ENCODE measurements around the gene NDUFS7.
"Not testable (repeated sequence)": the region's sequence is repeated elsewhere in the genome, so short reads cannot be mapped to it uniquely, and the experiment has no call there.

NDUFS7 gene

DNA sequence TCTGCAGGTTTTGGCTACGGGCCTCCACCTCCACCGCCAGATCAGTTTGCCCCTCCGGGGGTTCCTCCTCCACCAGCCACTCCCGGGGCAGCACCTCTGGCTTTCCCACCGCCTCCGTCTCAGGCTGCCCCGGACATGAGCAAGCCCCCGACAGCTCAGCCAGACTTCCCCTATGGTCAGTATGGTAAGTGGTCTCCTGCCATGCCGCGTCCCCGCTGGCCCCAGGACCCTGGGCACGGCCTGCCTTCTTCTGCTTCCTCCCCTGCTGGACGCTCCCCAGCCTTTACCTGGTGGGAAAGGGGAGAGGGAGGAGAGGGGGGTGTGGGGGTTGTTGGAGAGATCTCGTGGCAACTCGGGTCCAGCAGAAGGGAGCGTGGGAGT is 48.8 kb downstream of the NDUFS7 start:
- no peak for DNase-seq (ENCODE audit: low read depth in 2 of 2)

DNA sequence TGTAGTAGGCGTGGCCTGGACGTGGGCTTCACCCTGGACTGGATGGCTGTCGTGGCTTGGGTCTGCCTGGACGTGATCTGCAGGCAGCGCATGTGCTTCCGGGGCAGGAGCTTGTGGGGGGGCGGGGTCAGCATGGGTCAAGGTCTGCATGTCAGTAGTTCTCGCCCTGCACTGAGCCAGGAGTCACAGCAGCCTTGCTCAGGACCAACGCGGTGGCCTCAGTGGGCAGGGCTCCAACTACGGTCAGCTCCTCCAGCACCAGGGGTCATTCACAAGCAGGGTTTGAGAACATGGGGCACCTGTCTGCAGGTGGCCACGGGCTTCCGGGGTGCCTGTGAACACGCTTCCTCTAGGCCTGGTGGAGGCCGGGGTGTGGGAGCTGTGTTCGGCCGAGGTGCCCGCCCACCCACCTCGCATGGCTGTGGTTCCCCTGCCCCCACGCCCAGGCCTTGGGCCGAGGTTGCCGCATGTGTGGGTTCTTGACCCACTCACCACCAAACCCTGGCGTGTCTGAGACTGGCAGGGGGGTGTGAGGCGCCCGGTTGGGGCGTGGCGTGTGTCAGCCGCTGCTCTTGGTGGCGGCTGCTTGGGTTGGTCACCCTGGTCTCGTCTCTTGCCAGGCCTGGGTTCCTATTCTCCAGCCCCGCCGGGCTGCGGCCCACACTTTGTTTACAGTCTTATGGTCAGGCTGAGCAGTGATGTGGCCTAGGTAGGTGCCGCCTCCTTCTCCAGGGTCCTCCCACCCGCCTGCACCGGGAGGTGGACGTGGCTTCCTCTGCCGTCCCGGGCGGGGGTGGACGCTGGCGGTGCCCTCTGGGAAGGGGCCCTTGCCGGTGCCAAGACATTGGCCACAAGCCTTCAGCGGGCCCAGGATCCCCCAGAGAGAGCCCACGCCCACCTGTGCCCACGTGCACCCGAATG is 49.7 kb downstream of the NDUFS7 start:
- DNase-seq (ENCODE audit: low read depth in 2 of 2) = no peak

DNA sequence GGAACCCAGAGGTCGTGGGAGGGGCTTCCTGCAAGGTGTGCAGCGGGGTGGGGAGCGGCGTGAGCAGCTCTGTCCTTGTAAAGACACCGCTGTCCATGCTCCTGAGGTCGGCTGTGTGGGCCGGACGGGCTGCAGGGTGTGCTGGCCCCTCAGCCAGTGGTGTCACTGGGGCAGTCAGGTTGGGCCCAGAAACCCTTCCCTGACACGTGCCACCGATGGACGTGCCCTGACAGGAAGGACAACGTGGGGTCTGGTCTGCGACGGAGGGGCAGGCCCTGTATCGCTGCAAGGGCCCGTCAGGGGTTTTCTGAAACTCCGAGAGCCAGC is 50.3 kb downstream of the NDUFS7 start:
- DNase-seq (ENCODE audit: low read depth in 2 of 2) = no peak

DNA sequence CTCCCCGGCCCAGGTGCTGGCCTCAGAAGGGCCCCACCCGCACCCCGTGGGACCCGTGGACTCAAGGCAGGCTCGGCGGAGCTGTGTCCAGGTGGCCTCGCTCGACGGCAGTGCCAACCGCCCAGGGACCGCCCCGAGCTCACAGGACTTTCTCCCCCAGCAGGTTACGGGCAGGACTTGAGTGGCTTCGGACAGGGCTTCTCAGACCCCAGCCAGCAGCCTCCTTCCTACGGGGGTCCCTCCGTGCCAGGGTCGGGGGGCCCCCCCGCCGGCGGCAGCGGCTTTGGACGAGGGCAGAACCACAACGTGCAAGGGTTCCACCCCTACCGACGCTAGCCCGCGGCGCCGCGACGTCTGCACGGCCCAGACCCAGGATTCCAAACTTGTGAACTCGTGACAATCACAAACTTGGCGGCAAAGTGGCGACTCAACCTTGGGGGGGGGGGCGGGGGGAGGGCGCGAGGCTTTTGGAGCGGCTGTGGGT is 50.9 kb downstream of the NDUFS7 start:
- DNase-seq (ENCODE audit: low read depth in 2 of 2) = no peak

DNA sequence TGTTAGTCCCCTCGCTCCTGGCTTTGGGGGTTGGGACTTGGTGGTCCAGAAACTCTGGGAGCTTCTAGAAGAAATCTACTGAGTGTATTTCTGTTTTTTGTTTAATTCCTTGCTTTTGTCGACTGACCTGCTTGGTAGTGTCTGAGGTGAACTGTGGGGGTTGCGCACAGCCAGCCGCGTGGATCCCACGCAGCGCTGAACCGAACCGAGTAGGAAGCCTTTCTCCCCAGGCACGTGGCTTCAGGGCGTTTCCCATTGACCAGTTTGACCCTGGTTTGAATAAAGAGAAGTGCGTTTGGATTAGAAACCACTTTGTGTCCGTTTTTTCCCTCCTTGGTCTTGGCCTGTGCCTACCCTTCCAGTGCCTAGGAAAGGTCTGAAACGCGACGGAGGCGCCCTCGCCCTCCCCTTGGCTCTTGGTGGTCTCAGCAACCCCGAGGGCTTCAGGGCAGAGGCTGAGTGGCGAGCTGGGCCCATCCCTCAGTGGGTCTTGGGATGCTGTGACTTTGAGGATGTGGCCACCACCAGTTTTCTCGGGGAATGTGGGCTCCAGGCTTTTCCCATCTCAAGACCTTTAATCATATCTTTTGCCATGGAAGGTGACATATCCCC is 51.8 kb downstream of the NDUFS7 start:
- DNase-seq (ENCODE audit: low read depth in 2 of 2) = no peak

DNA sequence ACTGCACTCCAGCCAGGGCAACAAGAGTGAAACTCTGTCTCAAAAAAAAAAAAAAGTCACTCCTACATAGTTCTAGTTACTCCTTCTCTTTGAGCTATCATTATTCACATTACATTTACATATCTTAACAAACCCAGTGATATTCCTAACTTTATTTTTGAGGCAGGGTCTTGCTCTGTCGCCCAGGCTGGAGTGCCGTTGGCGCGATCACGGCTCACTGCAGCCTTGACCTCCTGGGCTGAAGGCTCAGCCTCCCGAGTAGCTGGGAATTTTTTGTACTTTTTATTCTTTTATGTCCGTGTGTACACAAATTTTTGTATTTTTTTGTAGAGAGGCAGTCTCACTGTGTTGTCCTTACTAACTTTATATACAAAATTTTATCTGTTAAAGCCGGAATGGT is 53.9 kb downstream of the NDUFS7 start:
- DNase-seq (ENCODE audit: low read depth in 2 of 2) = no peak

DNA sequence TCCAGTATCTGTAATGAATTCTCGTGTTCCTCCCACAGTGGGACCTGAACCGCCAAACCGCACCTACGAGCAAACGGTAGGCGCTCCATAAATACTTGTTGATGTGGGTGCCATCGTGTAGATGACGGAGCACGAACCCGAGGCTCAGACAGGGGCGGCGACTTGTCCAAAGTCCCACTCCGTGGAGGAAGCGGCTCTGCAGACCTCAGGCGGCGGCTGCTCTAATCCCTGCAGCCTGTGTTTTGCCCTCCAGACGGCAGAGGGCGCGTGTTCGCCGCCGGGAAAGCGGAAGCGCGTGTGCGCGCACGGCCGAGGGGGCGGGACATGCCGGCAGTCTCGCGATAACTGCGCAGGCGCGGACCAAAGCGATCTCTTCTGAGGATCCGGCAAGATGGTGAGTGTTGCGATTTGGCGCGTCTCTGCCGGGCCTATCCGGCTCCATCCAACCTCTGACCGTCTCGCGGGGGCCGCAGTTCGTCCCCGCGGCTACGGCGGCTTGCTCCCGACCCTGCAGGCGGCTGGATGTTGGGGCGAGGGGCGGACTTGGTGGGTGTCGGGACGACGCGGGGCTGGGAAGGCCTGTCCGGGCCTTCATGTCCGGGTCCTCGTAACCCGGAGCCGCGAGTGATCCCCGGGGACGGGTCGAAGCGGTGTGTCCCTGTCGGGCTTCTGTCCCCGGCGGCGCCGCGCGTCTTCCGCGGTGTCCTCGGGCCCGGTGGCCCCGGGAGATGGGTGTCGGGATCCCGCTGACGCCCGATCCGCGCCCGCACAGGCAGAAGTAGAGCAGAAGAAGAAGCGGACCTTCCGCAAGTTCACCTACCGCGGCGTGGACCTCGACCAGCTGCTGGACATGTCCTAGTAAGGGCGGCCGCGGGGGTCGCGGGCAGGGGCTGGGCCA is 54.6 kb downstream of the NDUFS7 start, which contains the start of gene RPS15:
TSS of gene RPS15 (plus strand) at position 362 of the 898 bp plus-strand sequence. CDS start at position 392, 30 bp downstream.
- peak; percentile 88 to 89 for DNase-seq (ENCODE audit: low read depth in 2 of 2)

DNA sequence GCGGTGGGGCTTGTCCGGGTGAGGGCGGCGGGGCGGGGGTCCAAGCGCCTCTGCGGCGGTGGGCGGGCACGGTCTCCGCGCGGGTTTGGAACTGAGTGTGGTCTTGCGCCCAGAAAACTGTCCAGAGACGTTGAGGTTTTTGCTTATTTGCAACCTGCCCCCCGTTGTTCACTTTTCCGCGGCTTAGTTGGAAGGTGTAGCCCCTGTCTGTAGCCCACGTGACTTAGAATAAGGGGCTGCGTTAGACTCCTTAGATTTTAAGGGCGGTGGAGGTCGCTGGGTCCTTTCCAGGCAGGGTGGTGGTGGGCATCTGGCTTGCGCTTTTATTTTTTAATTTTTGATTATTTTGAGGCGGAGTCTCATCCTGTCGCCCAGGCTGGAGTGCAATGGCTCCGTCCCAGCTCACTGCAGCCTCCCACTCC is 55.2 kb downstream of the NDUFS7 start:
- DNase-seq (ENCODE audit: low read depth in 2 of 2) = no peak

DNA sequence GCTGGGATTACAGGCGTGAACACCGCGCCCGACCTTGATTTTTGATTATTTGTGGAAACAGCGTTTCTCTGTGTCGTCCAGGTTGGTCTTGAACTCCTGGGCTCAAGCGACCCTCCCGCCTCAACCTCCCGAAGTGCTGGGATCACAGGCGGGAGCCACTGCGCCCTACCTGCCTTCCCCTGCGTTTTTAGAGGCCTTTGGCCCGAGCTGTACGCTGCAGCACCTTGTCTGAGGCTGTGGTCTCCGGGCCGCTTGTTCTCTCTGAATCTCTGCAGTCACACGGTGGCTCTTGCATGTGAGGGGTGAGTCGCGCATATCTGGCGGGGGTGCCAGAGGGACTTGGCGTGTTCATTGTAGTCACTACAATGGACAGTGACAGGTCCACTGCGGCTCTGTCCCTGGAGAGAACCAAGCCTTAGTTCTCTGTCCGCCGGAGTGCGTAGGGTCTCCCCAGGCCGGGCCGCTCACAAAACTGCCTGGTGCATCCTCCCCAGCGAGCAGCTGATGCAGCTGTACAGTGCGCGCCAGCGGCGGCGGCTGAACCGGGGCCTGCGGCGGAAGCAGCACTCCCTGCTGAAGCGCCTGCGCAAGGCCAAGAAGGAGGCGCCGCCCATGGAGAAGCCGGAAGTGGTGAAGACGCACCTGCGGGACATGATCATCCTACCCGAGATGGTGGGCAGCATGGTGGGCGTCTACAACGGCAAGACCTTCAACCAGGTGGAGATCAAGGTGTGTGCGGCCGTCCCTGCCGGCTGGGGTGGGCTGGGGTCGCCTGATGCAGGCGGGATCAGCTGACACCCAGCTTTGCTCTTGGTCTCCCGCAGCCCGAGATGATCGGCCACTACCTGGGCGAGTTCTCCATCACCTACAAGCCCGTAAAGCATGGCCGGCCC is 56.1 kb downstream of the NDUFS7 start:
- DNase-seq (ENCODE audit: low read depth in 2 of 2) = not testable (repeated sequence)

DNA sequence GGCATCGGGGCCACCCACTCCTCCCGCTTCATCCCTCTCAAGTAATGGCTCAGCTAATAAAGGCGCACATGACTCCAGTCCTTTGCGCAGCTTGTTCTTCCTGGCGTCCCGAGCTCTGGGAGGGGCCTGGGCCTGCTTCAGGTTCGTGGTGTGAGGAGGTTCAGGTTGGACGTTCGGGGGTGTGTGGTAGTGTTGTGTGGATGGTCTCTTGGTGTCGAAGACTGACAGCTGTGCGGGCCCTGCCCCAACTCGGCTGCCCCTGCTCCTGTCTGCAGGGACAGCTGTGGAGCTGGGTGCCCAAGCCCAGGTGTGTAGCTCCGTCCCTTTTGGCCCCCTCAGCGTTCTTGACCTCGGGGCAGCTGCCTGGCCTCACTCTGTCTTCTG is 56.7 kb downstream of the NDUFS7 start:
- DNase-seq (ENCODE audit: low read depth in 2 of 2) = no peak

DNA sequence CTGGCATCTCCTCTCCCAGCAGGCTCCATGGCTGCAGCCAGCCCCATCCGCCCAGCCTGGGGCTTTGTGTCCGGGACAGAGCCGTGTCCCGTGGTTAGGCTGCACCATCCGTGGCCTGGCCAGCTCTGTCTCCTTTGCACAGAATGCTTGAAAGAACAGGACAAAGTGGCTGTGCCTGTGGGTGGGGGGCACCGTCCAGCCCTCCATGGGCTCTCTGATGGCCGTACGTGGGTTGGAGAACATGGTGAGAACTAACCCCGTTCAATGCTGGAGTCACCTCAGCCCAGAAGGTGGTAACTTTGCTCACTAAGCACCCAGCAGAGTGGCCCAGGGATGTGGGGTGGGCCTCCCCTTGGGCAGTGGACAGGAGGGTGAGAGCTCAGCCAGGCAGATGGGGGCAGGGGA is 57.3 kb downstream of the NDUFS7 start:
- DNase-seq (ENCODE audit: low read depth in 2 of 2) = no peak

DNA sequence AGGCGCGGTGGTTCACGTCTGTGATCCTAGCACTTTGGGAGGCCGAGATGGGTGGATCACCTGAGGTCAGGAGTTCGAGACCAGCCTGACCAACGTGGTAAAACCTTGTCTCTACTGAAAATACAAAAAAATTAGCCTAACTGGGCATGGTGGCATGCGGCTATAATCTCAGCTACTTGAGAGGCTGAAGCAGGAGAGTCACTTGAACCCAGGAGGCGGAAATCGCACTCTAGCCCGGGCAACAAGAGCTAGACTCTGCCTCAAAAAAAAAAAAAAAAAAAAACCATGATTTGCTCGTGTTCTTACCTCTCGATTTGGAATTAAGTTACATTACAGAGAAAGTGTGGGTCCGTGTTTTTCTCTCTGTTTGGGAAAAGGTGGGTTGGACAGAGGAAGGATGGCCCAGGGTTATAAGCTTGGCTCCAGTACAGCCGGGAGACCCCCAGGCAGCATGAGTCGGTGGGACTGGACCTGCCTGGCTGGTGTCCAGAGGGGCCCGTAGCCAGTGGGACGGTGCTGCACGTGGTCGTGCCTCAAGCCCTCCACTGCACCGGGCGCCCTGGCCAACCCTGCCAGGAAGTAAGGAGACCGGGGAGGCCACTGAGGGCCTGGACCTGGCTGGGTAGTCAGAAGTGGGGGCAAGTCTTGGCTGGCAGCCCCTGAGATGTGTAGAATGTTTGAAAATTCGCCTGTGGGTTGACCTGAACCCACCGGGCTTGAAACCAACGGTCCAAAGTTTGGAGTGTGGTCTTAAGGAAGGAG is 58.2 kb downstream of the NDUFS7 start:
- DNase-seq (ENCODE audit: low read depth in 2 of 2) = no peak
